Neural cell (in vitro differentiated cells): ENCODE measurements around the gene BCL2L14. TPM values are rescaled to one million over a fixed set of nuclear protein-coding genes. Genes with fewer than 3 reads are reported as not detected.

Experiments used
- H2AFZ ChIP-seq: fragments of 200-600, 300-800 bp; sonication (generic), shearing (Covaris generic); 2 replicates; pipeline ENCODE4 v1.6.0; 2014; ENCODE audit warnings: low read depth, mild to moderate bottlenecking, antibody characterized with exemption, low read length, moderate library complexity
- H3F3A ChIP-seq: fragments of 200-600 bp; shearing (Covaris generic); 2 replicates; pipeline ENCODE4 v1.6.1; 2016; ENCODE audit warnings: mild to moderate bottlenecking, moderate library complexity, mixed read lengths, antibody characterized with exemption, low read length; ENCODE audit not compliant: insufficient read depth, poor library complexity, severe bottlenecking
- H3K27ac ChIP-seq: fragments of 200-600, 300-800 bp; sonication (generic), shearing (Covaris generic); 2 replicates; pipeline ENCODE4 v1.5.1; 2014; ENCODE audit warnings: mild to moderate bottlenecking, low read length, moderate library complexity
- H3K27me3 ChIP-seq: fragments of 300-800, 200-600 bp; sonication (generic), shearing (Covaris generic); 2 replicates; pipeline ENCODE4 v1.6.0; 2014; ENCODE audit warnings: mild to moderate bottlenecking, low read depth, low read length, moderate library complexity; ENCODE audit not compliant: insufficient read depth
- H3K36me3 ChIP-seq: fragments of 300-800, 200-600 bp; sonication (generic), shearing (Covaris generic); 2 replicates; pipeline ENCODE4 v1.5.1; 2014; ENCODE audit warnings: mild to moderate bottlenecking, antibody characterized with exemption, low read length, moderate library complexity; ENCODE audit not compliant: insufficient read depth
- H3K4me2 ChIP-seq: fragments of 300-800, 200-600 bp; sonication (generic), shearing (Covaris generic); 2 replicates; pipeline ENCODE4 v1.6.0; 2014; ENCODE audit warnings: mild to moderate bottlenecking, low read length
- H3K4me3 ChIP-seq: fragments of 300-800, 200-600 bp; sonication (generic), shearing (Covaris generic); 2 replicates; pipeline ENCODE4 v1.5.1; 2014; ENCODE audit warnings: mild to moderate bottlenecking, low read length, moderate library complexity
- H3K79me2 ChIP-seq: fragments of 200-600 bp; shearing (Covaris generic); replicated peaks from 2 replicates; pipeline ENCODE4 v1.6.0; 2014; ENCODE audit warnings: mild to moderate bottlenecking, low read length, moderate library complexity; ENCODE audit not compliant: insufficient read depth
- H3K9ac ChIP-seq: fragments of 300-800, 200-600 bp; sonication (generic), shearing (Covaris generic); 2 replicates; pipeline ENCODE4 v1.6.1; 2016; ENCODE audit warnings: mild to moderate bottlenecking, low read length, mixed read lengths
- H3K9me2 ChIP-seq: fragments of 200-600 bp; shearing (Covaris generic); 2 replicates; pipeline ENCODE4 v1.6.1; 2016; ENCODE audit warnings: mild to moderate bottlenecking, low read length, mixed read lengths; ENCODE audit not compliant: insufficient read depth
- H3K9me3 ChIP-seq: fragments of 200-600, 300-800 bp; sonication (generic), shearing (Covaris generic); 2 replicates; pipeline ENCODE4 v1.6.1; 2016; ENCODE audit warnings: mild to moderate bottlenecking, mixed run types, low read length, moderate library complexity, mixed read lengths
- H4K20me1 ChIP-seq: fragments of 200-600 bp; shearing (Covaris generic); 2 replicates; pipeline ENCODE4 v1.6.1; 2016; ENCODE audit warnings: mild to moderate bottlenecking, mixed run types; ENCODE audit not compliant: insufficient read depth
- CTCF ChIP-seq: fragments of 450-650 bp; IDR thresholded peaks from 2 replicates; pipeline ENCODE4 v1.5.1; 2014; ENCODE audit warnings: antibody characterized with exemption, mild to moderate bottlenecking, moderate library complexity; ENCODE audit not compliant: poor library complexity, severe bottlenecking
- EP300 ChIP-seq: fragments of 450-650 bp; conservative IDR thresholded peaks from 2 replicates; pipeline ENCODE4 v1.6.1; 2014; ENCODE audit warnings: antibody characterized with exemption, mild to moderate bottlenecking, moderate library complexity; ENCODE audit not compliant: poor library complexity, severe bottlenecking
- EZH2 ChIP-seq: fragments of 200-600, 300-800 bp; shearing (Covaris generic), sonication (generic); IDR thresholded peaks from 2 replicates; pipeline ENCODE4 v1.6.1; 2014; ENCODE audit warnings: antibody characterized with exemption, low read length, borderline replicate concordance, mild to moderate bottlenecking; ENCODE audit not compliant: insufficient read depth, poor library complexity, severe bottlenecking
- MXI1 ChIP-seq: fragments of 450-650 bp; conservative IDR thresholded peaks from 2 replicates; pipeline ENCODE4 v1.6.1; 2014; ENCODE audit warnings: antibody characterized with exemption, mild to moderate bottlenecking; ENCODE audit not compliant: poor library complexity, severe bottlenecking
- POLR2AphosphoS5 ChIP-seq: IDR thresholded peaks from 2 replicates; pipeline ENCODE4 v1.6.1; 2012
- RAD21 ChIP-seq: fragments of 450-650 bp; conservative IDR thresholded peaks from 2 replicates; pipeline ENCODE4 v1.6.1; 2014; ENCODE audit warnings: antibody characterized with exemption, mild to moderate bottlenecking, moderate library complexity
- REST ChIP-seq: IDR thresholded peaks from 2 replicates; pipeline ENCODE4 v1.6.1; 2012; ENCODE audit warnings: borderline replicate concordance
- SMC3 ChIP-seq: fragments of 450-650 bp; conservative IDR thresholded peaks from 2 replicates; pipeline ENCODE4 v1.6.1; 2014; ENCODE audit warnings: antibody characterized with exemption, mild to moderate bottlenecking, moderate library complexity; ENCODE audit not compliant: poor library complexity
- TAF1 ChIP-seq: IDR thresholded peaks from 2 replicates; pipeline ENCODE4 v1.6.1; 2012; ENCODE audit warnings: low read depth
- polyA plus RNA-seq: library from polyadenylated mRNA; depleted of rRNA; stranded (reverse); fragments of >200 nt; gene quantifications from 2 replicates; pipeline ENCODE4 v1.2.3, GENCODE V29; 2014

The BCL2L14 gene
- polyA plus RNA-seq, 1 donor from 2014 or later = not detected

GRCh38 chr12:12087693-12088034, 16.9 kb downstream of the BCL2L14 start:
- Histone ChIP-seq H3K27me3 (no peaks in the 10 kb centered on the region), H3K9me3 (no peaks in the 10 kb centered on the region), H3K36me3 (no peaks in the 10 kb centered on the region), H4K20me1 (no peaks in the 10 kb centered on the region), H2AFZ (no peak overlapping the region), H3K9me2 (no peaks in the 10 kb centered on the region), H3K79me2 (no peaks in the 10 kb centered on the region), H3K4me3 (no peak overlapping the region), H3K27ac (no peak overlapping the region), H3K4me2 (no peak overlapping the region), H3K9ac (no peak overlapping the region), H3F3A (no peaks in the 10 kb centered on the region)
- TF ChIP-seq CTCF = no peak
- TF ChIP-seq SMC3 = no peak
- TF ChIP-seq EZH2 = no peak
- TF ChIP-seq TAF1 = no peak
- TF ChIP-seq EP300 = no peak
- no peak for TF ChIP-seq MXI1
- TF ChIP-seq REST = no peak
- TF ChIP-seq POLR2AphosphoS5 = no peak
- TF ChIP-seq RAD21 = no peak

- no peak overlapping the region for H2AFZ ChIP-seq
- no peak overlapping the region for H3K4me2 ChIP-seq
- no peak overlapping the region for H3K4me3 ChIP-seq
- H3K9me2 ChIP-seq = no peaks in the 10 kb centered on the region
- TF ChIP-seq TAF1 = no peak
- no peak for TF ChIP-seq CTCF
- no peak for TF ChIP-seq SMC3
- no peak for TF ChIP-seq EZH2
- TF ChIP-seq RAD21 = no peak
- TF ChIP-seq MXI1 = no peak
- TF ChIP-seq POLR2AphosphoS5 = no peak
- TF ChIP-seq EP300 = no peak
- TF ChIP-seq REST = no peak
- H3F3A ChIP-seq = no peaks in the 10 kb centered on the region
- H3K27ac ChIP-seq = no peak overlapping the region
- H3K9ac ChIP-seq = no peak overlapping the region
- no peaks in the 10 kb centered on the region for H3K36me3 ChIP-seq
- no peaks in the 10 kb centered on the region for H4K20me1 ChIP-seq
- no peaks in the 10 kb centered on the region for H3K27me3 ChIP-seq
- no peaks in the 10 kb centered on the region for H3K9me3 ChIP-seq
- no peaks in the 10 kb centered on the region for H3K79me2 ChIP-seq
Measured at GRCh38 chr12:12088147-12088546, 17.4 kb downstream of the BCL2L14 start.
